ENCODE results near the gene DYDC1. TPM values are rescaled to one million over a fixed set of nuclear protein-coding genes. Genes with fewer than 3 reads are reported as not detected.
"Not testable (repeated sequence)": the region's sequence is repeated elsewhere in the genome, so short reads cannot be mapped to it uniquely, and the experiment has no call there.

Gene DYDC1
- total and polyA plus RNA-seq, 2 experiments from 2014 or later = not detected

- Histone ChIP-seq H3F3A (ENCODE audit: insufficient read depth) (no peaks in the 10 kb centered on the region), H2AFZ (no peak overlapping the region), H3K9me2 (ENCODE audit: insufficient read depth) (no peaks in the 10 kb centered on the region), H3K4me2 (ENCODE audit: unreplicated experiment) (no peak overlapping the region), H3K79me2 (ENCODE audit: insufficient read depth) (no peaks in the 10 kb centered on the region), H4K20me1 (ENCODE audit: insufficient read depth) (no peaks in the 10 kb centered on the region), H3K27me3 (replicated peaks; ENCODE audit: insufficient read depth) (0 out of 2 replicates have a peak, but pooled peaks cover 3% of the 10 kb centered on the region), H3K36me3 (ENCODE audit: low read depth) (no peaks in the 10 kb centered on the region), H3K4me3 (no peak overlapping the region), H3K4me1 (ENCODE audit: insufficient read depth) (no peaks in the 10 kb centered on the region), H3K9ac (no peak overlapping the region), H3K9me3 (ENCODE audit: low read depth) (no peaks in the 10 kb centered on the region), H3K27ac (no peak overlapping the region)
- 20 to 41% methylated on average over 2 of the region's 2 CpGs for WGBS, 2 experiments (ENCODE audit: low coverage in 1 of 2, low lambda C conversion rate in 2 of 2, missing lambda C conversion rate in 2 of 2)
- in situ Hi-C loops (cut with MboI) = no loop called here
- no peak for DNase-seq
- TF ChIP-seq EZH2 (IDR thresholded peaks at IDR 0.05; ENCODE audit: insufficient read depth, poor library complexity, severe bottlenecking) (no peak), EZH2phosphoT487 (IDR thresholded peaks at IDR 0.05; ENCODE audit: insufficient read depth, low read depth) (no peak)
Measured at GRCh38 chr10:80319725-80320290, 36.7 kb downstream of the DYDC1 start.

- H2AFZ ChIP-seq = no peak overlapping the region
- 43 to 46% methylated on average over 2 of the region's 2 CpGs for WGBS, 2 experiments (ENCODE audit: low coverage in 1 of 2, low lambda C conversion rate in 2 of 2, missing lambda C conversion rate in 2 of 2)
- DNase-seq = no peak
- H3K36me3 ChIP-seq (ENCODE audit: low read depth) = no peaks in the 10 kb centered on the region
- no peak overlapping the region for H3K4me3 ChIP-seq
- in situ Hi-C loops (cut with MboI) = no loop called here
- H3K79me2 ChIP-seq (ENCODE audit: insufficient read depth) = no peaks in the 10 kb centered on the region
- no peaks in the 10 kb centered on the region for H3K9me3 ChIP-seq (ENCODE audit: low read depth)
- no peak overlapping the region for H3K27ac ChIP-seq
- 0 out of 2 replicates have a peak, but pooled peaks cover 3% of the 10 kb centered on the region for H3K27me3 ChIP-seq (replicated peaks; ENCODE audit: insufficient read depth)
- no peaks in the 10 kb centered on the region for H3K4me1 ChIP-seq (ENCODE audit: insufficient read depth)
- H4K20me1 ChIP-seq (ENCODE audit: insufficient read depth) = no peaks in the 10 kb centered on the region
- no peaks in the 10 kb centered on the region for H3F3A ChIP-seq (ENCODE audit: insufficient read depth)
- no peak overlapping the region for H3K9ac ChIP-seq
- H3K9me2 ChIP-seq (ENCODE audit: insufficient read depth) = no peaks in the 10 kb centered on the region
- TF ChIP-seq EZH2 (IDR thresholded peaks at IDR 0.05; ENCODE audit: insufficient read depth, poor library complexity, severe bottlenecking) = no peak
- no peak for TF ChIP-seq EZH2phosphoT487 (IDR thresholded peaks at IDR 0.05; ENCODE audit: insufficient read depth, low read depth)
- H3K4me2 ChIP-seq (ENCODE audit: unreplicated experiment) = no peak overlapping the region
Measured at GRCh38 chr10:80319318-80319717, 37.2 kb downstream of the DYDC1 start.

GRCh38 chr10:80318742-80319141, 37.8 kb downstream of the DYDC1 start:
- no peaks in the 10 kb centered on the region for H3K9me3 ChIP-seq (ENCODE audit: low read depth)
- no peak overlapping the region for H3K9ac ChIP-seq
- H3K4me3 ChIP-seq = no peak overlapping the region
- no peak overlapping the region for H3K4me2 ChIP-seq (ENCODE audit: unreplicated experiment)
- no peaks in the 10 kb centered on the region for H4K20me1 ChIP-seq (ENCODE audit: insufficient read depth)
- H3K9me2 ChIP-seq (ENCODE audit: insufficient read depth) = no peaks in the 10 kb centered on the region
- no peaks in the 10 kb centered on the region for H3K36me3 ChIP-seq (ENCODE audit: low read depth)
- no peak overlapping the region for H2AFZ ChIP-seq
- in situ Hi-C loops (cut with MboI) = no loop called here
- H3F3A ChIP-seq (ENCODE audit: insufficient read depth) = no peaks in the 10 kb centered on the region
- no peaks in the 10 kb centered on the region for H3K4me1 ChIP-seq (ENCODE audit: insufficient read depth)
- TF ChIP-seq EZH2 (IDR thresholded peaks at IDR 0.05; ENCODE audit: insufficient read depth, poor library complexity, severe bottlenecking) (no peak), EZH2phosphoT487 (IDR thresholded peaks at IDR 0.05; ENCODE audit: insufficient read depth, low read depth) (no peak)
- no peak overlapping the region for H3K27ac ChIP-seq
- DNase-seq = no peak
- H3K27me3 ChIP-seq (replicated peaks; ENCODE audit: insufficient read depth) = 0 out of 2 replicates have a peak, but pooled peaks cover 3% of the 10 kb centered on the region
- H3K79me2 ChIP-seq (ENCODE audit: insufficient read depth) = no peaks in the 10 kb centered on the region

GRCh38 chr10:80315391-80315790, 41.2 kb downstream of the DYDC1 start:
- Histone ChIP-seq H3K4me2 (ENCODE audit: unreplicated experiment) (no peak overlapping the region), H2AFZ (no peak overlapping the region), H4K20me1 (ENCODE audit: insufficient read depth) (no peaks in the 10 kb centered on the region), H3K9ac (no peak overlapping the region), H3K4me1 (ENCODE audit: insufficient read depth) (no peaks in the 10 kb centered on the region), H3K9me2 (ENCODE audit: insufficient read depth) (no peaks in the 10 kb centered on the region), H3K4me3 (no peak overlapping the region), H3K9me3 (ENCODE audit: low read depth) (no peaks in the 10 kb centered on the region), H3K27ac (no peak overlapping the region), H3K36me3 (ENCODE audit: low read depth) (no peaks in the 10 kb centered on the region), H3K27me3 (replicated peaks; ENCODE audit: insufficient read depth) (0 out of 2 replicates have a peak, but pooled peaks cover 3% of the 10 kb centered on the region), H3F3A (ENCODE audit: insufficient read depth) (no peaks in the 10 kb centered on the region), H3K79me2 (ENCODE audit: insufficient read depth) (no peaks in the 10 kb centered on the region)
- WGBS, 2 experiments (ENCODE audit: low coverage in 1 of 2, low lambda C conversion rate in 2 of 2, missing lambda C conversion rate in 2 of 2) = 72 to 79% methylated on average over 7 to 17 of the region's 21 CpGs
- no peak for TF ChIP-seq EZH2phosphoT487 (IDR thresholded peaks at IDR 0.05; ENCODE audit: insufficient read depth, low read depth)
- TF ChIP-seq EZH2 (IDR thresholded peaks at IDR 0.05; ENCODE audit: insufficient read depth, poor library complexity, severe bottlenecking) = no peak
- no peak for DNase-seq
- in situ Hi-C loops (cut with MboI) = no loop called here

- no peaks in the 10 kb centered on the region for H3K36me3 ChIP-seq (ENCODE audit: low read depth)
- no peaks in the 10 kb centered on the region for H3K9me3 ChIP-seq (ENCODE audit: low read depth)
- H2AFZ ChIP-seq = no peak overlapping the region
- no peak overlapping the region for H3K4me2 ChIP-seq (ENCODE audit: unreplicated experiment)
- TF ChIP-seq EZH2 (IDR thresholded peaks at IDR 0.05; ENCODE audit: insufficient read depth, poor library complexity, severe bottlenecking) = no peak
- no peak for TF ChIP-seq EZH2phosphoT487 (IDR thresholded peaks at IDR 0.05; ENCODE audit: insufficient read depth, low read depth)
- no peaks in the 10 kb centered on the region for H3K79me2 ChIP-seq (ENCODE audit: insufficient read depth)
- no peak for DNase-seq
- no peaks in the 10 kb centered on the region for H3K9me2 ChIP-seq (ENCODE audit: insufficient read depth)
- no peaks in the 10 kb centered on the region for H4K20me1 ChIP-seq (ENCODE audit: insufficient read depth)
- H3K4me1 ChIP-seq (ENCODE audit: insufficient read depth) = no peaks in the 10 kb centered on the region
- H3F3A ChIP-seq (ENCODE audit: insufficient read depth) = no peaks in the 10 kb centered on the region
- no peak overlapping the region for H3K27ac ChIP-seq
- no peak overlapping the region for H3K9ac ChIP-seq
- no peak overlapping the region for H3K4me3 ChIP-seq
- WGBS, 2 experiments (ENCODE audit: low coverage in 1 of 2, low lambda C conversion rate in 2 of 2, missing lambda C conversion rate in 2 of 2) = 51 to 65% methylated on average over 5 of the region's 5 CpGs
- 0 out of 2 replicates have a peak, but pooled peaks cover 3% of the 10 kb centered on the region for H3K27me3 ChIP-seq (replicated peaks; ENCODE audit: insufficient read depth)
- in situ Hi-C loops (cut with MboI) = no loop called here
Measured at GRCh38 chr10:80313523-80313922, 43.0 kb downstream of the DYDC1 start.

- H3K9me3 ChIP-seq (ENCODE audit: low read depth); H2AFZ ChIP-seq; H3K36me3 ChIP-seq (ENCODE audit: low read depth); H3F3A ChIP-seq (ENCODE audit: insufficient read depth); H3K27me3 ChIP-seq (replicated peaks; ENCODE audit: insufficient read depth); DNase-seq; H3K9ac ChIP-seq; H3K4me2 ChIP-seq (ENCODE audit: unreplicated experiment); H3K79me2 ChIP-seq (ENCODE audit: insufficient read depth); H3K4me1 ChIP-seq (ENCODE audit: insufficient read depth); in situ Hi-C loops (cut with MboI); H4K20me1 ChIP-seq (ENCODE audit: insufficient read depth); H3K27ac ChIP-seq; H3K9me2 ChIP-seq (ENCODE audit: insufficient read depth); H3K4me3 ChIP-seq: not testable (repeated sequence)
- WGBS, 2 experiments (ENCODE audit: low coverage in 1 of 2, low lambda C conversion rate in 2 of 2, missing lambda C conversion rate in 2 of 2) = 15 to 24% methylated on average over 3 of the region's 3 CpGs
Measured at GRCh38 chr10:80305989-80306388, 50.6 kb downstream of the DYDC1 start.
